Measurements from ENCODE around the gene ADCY4.

DNA sequence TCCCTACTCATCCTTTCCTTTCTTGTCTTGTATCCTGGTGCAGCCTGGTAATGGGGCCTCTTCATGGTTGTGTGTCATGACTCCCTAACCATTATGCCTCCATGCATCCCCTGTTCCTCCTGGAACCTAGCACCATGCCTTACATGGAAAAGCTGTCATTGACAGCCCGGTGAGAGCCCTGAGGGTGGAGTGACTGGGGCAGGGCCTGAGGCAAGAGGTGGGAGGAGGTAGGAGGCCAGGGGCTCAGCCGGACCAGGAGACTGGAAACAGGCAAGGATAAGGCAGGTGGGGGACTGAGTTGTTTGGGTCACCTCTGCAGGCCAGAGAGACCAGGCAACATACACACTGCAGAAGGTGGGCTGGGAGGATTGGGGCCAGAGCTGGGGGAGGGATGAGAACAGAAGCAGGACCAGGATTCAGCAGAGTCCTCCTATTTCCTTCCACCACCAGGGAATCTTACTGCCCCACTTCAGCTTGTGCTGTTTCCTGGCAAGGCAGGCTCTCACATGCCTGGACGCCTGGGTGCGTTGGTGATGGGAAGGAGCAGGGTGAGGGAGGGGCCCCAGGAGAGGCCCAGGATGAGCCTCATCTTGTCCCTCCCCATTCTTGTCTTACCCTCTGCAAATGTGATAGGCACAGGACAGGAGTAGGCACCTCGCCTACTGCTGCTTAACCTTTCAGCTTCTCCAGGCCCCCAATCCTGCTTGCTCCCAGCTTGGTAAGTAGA lies 25.2 kb downstream of the ADCY4 start, which contains the start of gene LTB4R2:
- TF ChIP-seq EZH2 (IDR thresholded peaks at IDR 0.05; ENCODE audit: insufficient read depth, poor library complexity, severe bottlenecking) (no peak), EZH2phosphoT487 (IDR thresholded peaks at IDR 0.05; ENCODE audit: insufficient read depth, low read depth) (no peak)

Data from GM23248 (cell line).